MCF 10A (cell line): Measurements from ENCODE around the gene SCUBE2. TPM values are rescaled to one million over a fixed set of nuclear protein-coding genes. Genes with fewer than 3 reads are reported as not detected.

ENCODE experiments used
- BruUV-seq: library from RNA; stranded (reverse); fragments of 400-500 nt; replicated peaks from 2 replicates; lab custom pipeline; 2021; lab: Mats Ljungman, UMichigan
- CTCF ChIA-PET: fragments of 300-600 bp; sonication (Branson Sonifier 250); formaldehyde crosslinking; extraction: SDS; loops from one replicate; lab custom pipeline; 2021; ENCODE audit warnings: antibody characterized with exemption, inconsistent platforms; lab: Yijun Ruan, JAX
- POLR2A ChIA-PET: fragments of 300-600, 350-650 bp; sonication (Branson Sonifier 250); formaldehyde crosslinking; extraction: SDS; loops from one replicate; lab custom pipeline; 2020; ENCODE audit warnings: antibody characterized with exemption, inconsistent platforms; lab: Yijun Ruan, JAX
- DNase-seq: peaks from one replicate; pipeline ENCODE4 v3.0.0-alpha.2; 2018; ENCODE audit not compliant: unreplicated experiment
- H3K27ac Mint-ChIP-seq: one replicate; pipeline ENCODE4 v1.8.0; 2022; ENCODE audit warnings: mild to moderate bottlenecking, low read depth, mixed read lengths; ENCODE audit not compliant: unreplicated experiment
- H3K27me3 Mint-ChIP-seq: one replicate; pipeline ENCODE4 v1.8.0; 2022; ENCODE audit warnings: mixed read lengths; ENCODE audit not compliant: insufficient read depth, unreplicated experiment
- H3K36me3 Mint-ChIP-seq: one replicate; pipeline ENCODE4 v1.8.0; 2022; ENCODE audit warnings: mild to moderate bottlenecking, moderate library complexity, mixed read lengths; ENCODE audit not compliant: insufficient read depth, unreplicated experiment
- H3K4me1 Mint-ChIP-seq: one replicate; pipeline ENCODE4 v1.8.0; 2022; ENCODE audit warnings: mixed read lengths; ENCODE audit not compliant: insufficient read depth, unreplicated experiment
- H3K4me3 Mint-ChIP-seq: one replicate; pipeline ENCODE4 v1.8.0; 2022; ENCODE audit warnings: mild to moderate bottlenecking, moderate library complexity, mixed read lengths; ENCODE audit not compliant: unreplicated experiment
- H3K9me3 Mint-ChIP-seq: one replicate; pipeline ENCODE4 v1.8.0; 2022; ENCODE audit warnings: mixed read lengths; ENCODE audit not compliant: unreplicated experiment
- intact Hi-C: fragments of 100-400 bp; cut with micrococcal nuclease; formaldehyde crosslinking; loops from 2 replicates; pipeline ENCODE4 v1.14.1; 2022
- total RNA-seq: library from RNA; stranded (reverse); gene quantifications from 2 replicates; pipeline ENCODE4 v1.2.3, GENCODE V29; 2022
- TF ChIP-seq, protein P1 (sequence below): fragments of 200-600 bp; IDR thresholded peaks from one replicate; pipeline ENCODE4 v1.8.0; 2022; ENCODE audit warnings: antibody characterized with exemption, mild to moderate bottlenecking; ENCODE audit not compliant: unreplicated experiment

Gene SCUBE2
- total RNA-seq, 1 experiment from 2014 or later, result 0.93 TPM

DNA sequence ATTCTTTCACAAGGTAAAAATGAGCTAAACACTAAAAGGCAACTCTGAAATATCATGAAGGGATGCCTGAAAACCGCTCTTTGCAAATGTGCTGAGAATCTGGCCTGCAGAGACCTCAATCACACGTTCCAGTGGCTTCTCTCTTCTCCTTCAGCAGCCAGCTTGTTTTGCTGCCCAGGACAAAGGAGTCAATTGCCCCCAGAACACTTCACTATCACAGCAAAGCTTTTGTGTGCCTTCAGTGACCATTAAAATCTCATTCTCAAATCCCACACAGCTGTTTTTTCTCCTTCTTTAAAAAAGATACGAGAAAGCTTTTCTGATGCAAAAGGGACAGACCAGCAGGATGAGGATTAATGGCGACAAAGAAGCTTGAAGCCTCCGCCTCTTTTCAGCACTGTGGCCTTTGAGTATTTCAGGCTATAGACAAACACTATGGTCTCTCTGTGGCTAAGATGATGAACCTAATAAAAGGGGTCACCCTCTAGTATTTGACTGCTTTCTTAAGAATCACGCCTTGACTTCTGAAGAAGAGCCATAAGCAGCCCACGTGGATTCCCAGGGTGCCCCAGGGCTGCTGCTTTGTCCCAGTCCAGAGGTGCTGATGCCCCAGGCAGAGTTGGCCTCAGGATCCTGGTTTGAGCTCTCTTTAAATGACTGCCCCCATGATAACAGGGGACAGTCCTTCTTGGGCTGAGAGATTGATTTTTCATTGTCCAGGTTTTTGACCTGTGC is 54.2 kb downstream of the SCUBE2 start:
- POLR2A ChIA-PET, result interaction anchor here (1.0 kb wide), 1 partner anchor 39 kb away, joined by 3 read pairs; no protein-coding TSS in a partner anchor
- H3K27ac Mint-ChIP-seq, result no peak overlapping the region

DNA sequence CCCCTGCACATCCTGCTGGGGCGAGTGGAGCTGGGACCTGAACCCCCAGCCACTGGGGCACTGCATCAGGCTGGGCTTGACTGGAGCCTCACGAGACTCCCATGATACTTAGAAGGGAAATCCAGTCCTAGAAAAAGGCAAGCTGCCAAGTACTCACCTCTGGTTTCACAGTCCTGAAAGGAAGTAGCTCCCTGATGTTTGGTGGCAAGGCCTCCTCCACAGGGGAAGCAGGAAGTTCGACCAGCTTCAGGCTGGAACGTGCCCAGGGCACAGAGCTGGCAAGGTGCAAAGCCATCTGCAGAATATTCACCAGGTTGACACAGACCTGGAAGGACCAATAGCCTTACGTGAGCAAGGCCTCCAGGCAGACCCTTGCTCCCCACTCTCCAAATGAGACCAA is 60.8 kb downstream of the SCUBE2 start:
- ChIA-PET POLR2A (no interaction called here), CTCF (interaction anchor here (0.6 to 3.9 kb wide), 5 partner anchors 14 to 378 kb away, joined by 3 to 33 read pairs (median 3); no protein-coding TSS in a partner anchor)
- no TSS peak for BruUV-seq
- H3K36me3 Mint-ChIP-seq, result no peaks in the 10 kb centered on the region
- H3K27ac Mint-ChIP-seq, result no peak overlapping the region
- TF ChIP-seq, protein P1, sequence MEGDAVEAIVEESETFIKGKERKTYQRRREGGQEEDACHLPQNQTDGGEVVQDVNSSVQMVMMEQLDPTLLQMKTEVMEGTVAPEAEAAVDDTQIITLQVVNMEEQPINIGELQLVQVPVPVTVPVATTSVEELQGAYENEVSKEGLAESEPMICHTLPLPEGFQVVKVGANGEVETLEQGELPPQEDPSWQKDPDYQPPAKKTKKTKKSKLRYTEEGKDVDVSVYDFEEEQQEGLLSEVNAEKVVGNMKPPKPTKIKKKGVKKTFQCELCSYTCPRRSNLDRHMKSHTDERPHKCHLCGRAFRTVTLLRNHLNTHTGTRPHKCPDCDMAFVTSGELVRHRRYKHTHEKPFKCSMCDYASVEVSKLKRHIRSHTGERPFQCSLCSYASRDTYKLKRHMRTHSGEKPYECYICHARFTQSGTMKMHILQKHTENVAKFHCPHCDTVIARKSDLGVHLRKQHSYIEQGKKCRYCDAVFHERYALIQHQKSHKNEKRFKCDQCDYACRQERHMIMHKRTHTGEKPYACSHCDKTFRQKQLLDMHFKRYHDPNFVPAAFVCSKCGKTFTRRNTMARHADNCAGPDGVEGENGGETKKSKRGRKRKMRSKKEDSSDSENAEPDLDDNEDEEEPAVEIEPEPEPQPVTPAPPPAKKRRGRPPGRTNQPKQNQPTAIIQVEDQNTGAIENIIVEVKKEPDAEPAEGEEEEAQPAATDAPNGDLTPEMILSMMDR, result no peak
- intact Hi-C loops, result no loop called here
- no peak overlapping the region for H3K4me3 Mint-ChIP-seq
- DNase-seq, result no peak
- H3K9me3 Mint-ChIP-seq, result no peaks in the 10 kb centered on the region
- H3K4me1 Mint-ChIP-seq, result no peaks in the 10 kb centered on the region
- H3K27me3 Mint-ChIP-seq, result no peaks in the 10 kb centered on the region

More for the DNA sequence above, 54.2 kb downstream of the SCUBE2 start:
- Mint-ChIP-seq H3K9me3 (no peaks in the 10 kb centered on the region), H3K4me1 (peaks cover 11% of the 10 kb centered on the region), H3K4me3 (no peak overlapping the region), H3K27me3 (no peaks in the 10 kb centered on the region), H3K36me3 (no peaks in the 10 kb centered on the region)
- TF ChIP-seq, protein P1, result no peak
- DNase-seq, result no peak
- no TSS peak for BruUV-seq
- CTCF ChIA-PET, result interaction anchor here (0.5 to 7.5 kb wide), 6 partner anchors 8 to 137 kb away, joined by 3 to 58 read pairs (median 4); no protein-coding TSS in a partner anchor
- intact Hi-C loops, result loop anchor here (5.0 kb wide), 1 partner anchor 100 kb away; no protein-coding TSS in a partner anchor

DNA sequence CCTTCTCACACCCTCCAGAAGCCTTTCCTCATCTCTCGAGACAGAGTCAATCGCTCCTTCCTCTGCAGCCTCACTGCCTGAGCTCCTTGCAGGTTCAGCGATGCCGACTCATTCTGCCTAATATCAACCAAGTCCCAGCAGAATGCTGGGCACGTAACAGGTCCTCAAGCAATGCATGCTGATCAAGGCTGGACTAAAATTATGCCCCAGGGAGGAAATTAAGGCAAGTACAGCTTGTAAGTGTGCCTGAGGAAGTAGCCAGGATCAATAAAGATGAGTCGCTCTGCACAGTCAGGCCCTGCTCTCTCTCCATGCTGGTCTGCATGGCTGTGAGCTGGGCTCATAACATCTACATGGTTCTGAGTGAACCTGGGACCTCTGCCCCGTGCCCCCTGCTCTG is 62.0 kb downstream of the SCUBE2 start:
- no peaks in the 10 kb centered on the region for H3K9me3 Mint-ChIP-seq
- H3K27ac Mint-ChIP-seq, result no peak overlapping the region
- H3K36me3 Mint-ChIP-seq, result no peaks in the 10 kb centered on the region
- no peak for DNase-seq
- H3K4me1 Mint-ChIP-seq, result no peaks in the 10 kb centered on the region
- POLR2A ChIA-PET, result no interaction called here
- H3K27me3 Mint-ChIP-seq, result no peaks in the 10 kb centered on the region
- no peak overlapping the region for H3K4me3 Mint-ChIP-seq
- TF ChIP-seq, protein P1, result no peak
- intact Hi-C loops, result no loop called here
- no TSS peak for BruUV-seq
- CTCF ChIA-PET, result interaction anchor here (0.8 to 3.9 kb wide), 3 partner anchors 9 to 109 kb away, joined by 3 to 33 read pairs (median 4); no protein-coding TSS in a partner anchor

DNA sequence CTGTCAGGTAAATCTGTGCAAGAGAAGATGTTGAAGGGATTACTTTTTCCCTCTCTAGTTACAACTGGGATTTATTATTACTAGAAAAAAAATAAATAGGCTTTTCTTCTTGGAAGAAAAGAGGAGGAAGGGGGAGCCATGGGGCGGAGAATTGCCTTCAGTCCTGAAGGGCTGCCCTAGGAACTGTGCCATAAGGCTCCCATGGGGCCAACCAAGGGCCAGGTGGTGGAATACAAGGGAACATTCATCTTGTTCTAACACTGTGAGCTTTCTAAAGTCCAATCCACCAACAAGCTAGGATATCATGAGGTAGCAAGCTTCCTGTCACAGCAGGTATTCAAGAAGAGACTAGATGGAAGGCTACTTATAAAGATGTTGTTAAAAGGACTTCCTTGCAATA is 62.8 kb downstream of the SCUBE2 start:
- H3K27ac Mint-ChIP-seq, result no peak overlapping the region
- no peaks in the 10 kb centered on the region for H3K4me1 Mint-ChIP-seq
- intact Hi-C loops, result no loop called here
- TF ChIP-seq, protein P1, result no peak
- ChIA-PET POLR2A (interaction anchor here (1.7 kb wide), 1 partner anchor 10 kb away, joined by 3 read pairs; no protein-coding TSS in a partner anchor), CTCF (interaction anchor here (0.9 to 3.9 kb wide), 3 partner anchors 10 to 100 kb away, joined by 4 to 33 read pairs (median 4); no protein-coding TSS in a partner anchor)
- no TSS peak for BruUV-seq
- H3K4me3 Mint-ChIP-seq, result no peak overlapping the region
- H3K27me3 Mint-ChIP-seq, result no peaks in the 10 kb centered on the region
- no peaks in the 10 kb centered on the region for H3K36me3 Mint-ChIP-seq
- no peak for DNase-seq
- no peaks in the 10 kb centered on the region for H3K9me3 Mint-ChIP-seq
